Suppressor macrophage treated with lipopolysaccharide for 1 hour (primary cell): Measurements from ENCODE around the gene FANCC.

Source experiments
- DNase-seq, 3 donors: peaks; one replicate each; pipeline ENCODE4 v3.0.0-alpha.2; 2020 to 2022

Gene FANCC

GRCh38 chr9:95060234-95060633 lies 257.3 kb downstream of the FANCC start:
- DNase-seq, result no peak

- DNase-seq, result no peak
Measured at GRCh38 chr9:95058795-95059386, 258.6 kb downstream of the FANCC start.

- DNase-seq, result no peak
Measured at GRCh38 chr9:95058121-95058785, 259.3 kb downstream of the FANCC start.

- DNase-seq, result no peak
Measured at GRCh38 chr9:95057101-95057500, 260.4 kb downstream of the FANCC start.

- no peak for DNase-seq
Measured at GRCh38 chr9:95055851-95056551, 261.5 kb downstream of the FANCC start.

- DNase-seq, result no peak
Measured at GRCh38 chr9:95055334-95055850, 262.1 kb downstream of the FANCC start.

DNA sequence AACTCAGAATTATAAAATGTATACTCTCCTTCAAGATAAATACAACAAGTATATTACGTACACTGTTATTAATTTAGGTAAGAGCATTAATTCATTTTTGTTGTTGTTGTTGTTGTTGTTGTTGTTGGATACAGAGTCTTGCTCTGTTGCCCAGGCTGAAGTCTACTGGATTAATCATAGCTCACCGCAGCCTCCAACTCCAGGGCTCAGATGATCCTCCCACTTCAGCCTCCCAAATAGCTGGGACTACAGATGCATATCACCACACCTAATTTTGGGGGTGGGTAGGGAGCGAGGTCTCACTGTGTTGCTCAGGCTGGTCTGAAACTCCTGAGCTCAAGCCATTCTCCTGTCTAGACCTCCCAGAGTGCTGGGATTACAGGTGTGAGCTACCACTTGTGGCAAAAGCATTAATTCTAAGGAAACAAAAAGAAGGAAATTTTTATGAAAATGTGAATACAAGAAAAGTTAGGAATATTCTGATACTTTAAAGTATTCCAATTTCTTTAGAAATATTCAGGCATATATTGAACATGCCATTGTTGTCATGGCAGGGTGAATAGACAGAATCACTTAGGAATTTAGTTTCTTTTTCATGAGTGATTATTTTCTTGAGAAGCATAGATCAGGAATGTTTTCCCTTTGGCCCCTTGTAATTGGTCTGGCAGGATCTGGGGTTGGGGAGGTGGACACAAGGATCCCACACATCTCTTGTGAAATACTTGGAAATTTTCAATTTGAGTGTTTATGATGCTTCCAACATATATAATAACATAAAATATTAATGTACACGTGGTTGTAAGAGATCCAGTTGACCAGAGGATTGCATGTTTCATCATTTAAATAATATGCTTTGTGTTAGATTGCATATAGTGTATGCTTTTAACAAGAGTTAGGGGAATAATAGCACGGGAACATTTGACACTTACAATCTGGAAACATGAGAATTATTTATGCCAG lies 263.6 kb downstream of the FANCC start:
- DNase-seq, result no peak

DNA sequence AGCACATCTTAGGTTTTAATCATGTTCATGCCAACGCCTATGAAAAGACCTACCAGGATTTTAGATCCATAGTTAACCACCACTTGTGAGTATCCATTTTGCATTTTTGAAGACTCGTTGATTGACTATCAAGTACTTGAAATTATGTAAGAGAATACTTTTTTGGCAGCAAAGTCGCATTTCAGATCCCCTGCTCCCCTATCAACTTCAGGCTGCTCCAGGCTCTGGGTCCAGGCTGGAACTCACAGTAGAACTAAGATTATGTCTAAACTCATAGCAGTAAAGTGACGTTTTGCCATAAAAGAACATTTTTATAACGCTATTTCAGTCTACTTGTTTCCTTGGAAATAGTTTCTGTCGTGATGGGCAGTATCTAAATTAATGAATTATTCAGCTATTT lies 267.7 kb downstream of the FANCC start:
- DNase-seq, result no peak
